NCI-H345 treated with DMSO at 0.1 percent for 48 hours (cell line): ENCODE measurements around the gene DYSF.

Source experiments
- DNase-seq: peaks from one replicate; lab custom pipeline; 2025; ENCODE audit not compliant: unreplicated experiment; lab: John Stamatoyannopoulos, UW

The DYSF gene

GRCh38 chr2:71548646-71549425 lies 95.5 kb downstream of the DYSF start:
- DNase-seq, result peak; percentile 1

DNA sequence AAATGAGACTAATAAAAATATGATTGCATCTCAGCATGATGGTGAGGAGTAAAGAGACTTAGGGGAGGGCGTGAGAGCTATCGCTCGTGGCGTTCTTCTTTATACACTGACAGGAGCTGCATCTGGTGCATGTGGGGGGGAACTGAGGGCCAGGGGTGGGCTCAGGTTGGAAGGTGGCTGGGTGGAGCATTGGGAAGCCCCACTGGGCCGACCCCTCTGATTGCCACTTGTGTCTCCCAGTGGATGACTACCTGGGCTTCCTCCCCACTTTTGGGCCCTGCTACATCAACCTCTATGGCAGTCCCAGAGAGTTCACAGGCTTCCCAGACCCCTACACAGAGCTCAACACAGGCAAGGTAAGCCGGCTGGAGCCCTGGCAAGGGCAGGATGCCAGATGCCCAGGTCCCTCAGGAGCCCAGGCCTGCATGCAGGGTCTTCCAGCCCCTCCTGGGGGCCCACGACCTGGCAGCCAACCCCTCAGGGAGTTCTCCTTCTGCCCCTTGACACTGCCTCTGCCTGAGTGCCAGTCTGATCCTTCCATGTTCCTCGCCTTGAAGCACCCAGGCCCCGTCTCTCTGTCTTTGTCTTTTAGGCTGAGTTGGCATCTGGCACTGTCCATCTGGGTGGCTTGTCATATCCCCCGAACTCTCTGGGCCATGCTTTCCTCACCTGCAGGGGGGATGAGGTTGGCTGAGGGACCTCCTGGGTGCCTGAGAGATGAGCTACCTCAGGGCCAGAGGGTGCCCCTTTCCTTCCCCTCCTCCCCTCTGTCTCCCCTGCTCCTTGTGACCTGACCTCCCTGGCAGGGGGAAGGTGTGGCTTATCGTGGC lies 97.7 kb downstream of the DYSF start:
- no peak for DNase-seq

DNA sequence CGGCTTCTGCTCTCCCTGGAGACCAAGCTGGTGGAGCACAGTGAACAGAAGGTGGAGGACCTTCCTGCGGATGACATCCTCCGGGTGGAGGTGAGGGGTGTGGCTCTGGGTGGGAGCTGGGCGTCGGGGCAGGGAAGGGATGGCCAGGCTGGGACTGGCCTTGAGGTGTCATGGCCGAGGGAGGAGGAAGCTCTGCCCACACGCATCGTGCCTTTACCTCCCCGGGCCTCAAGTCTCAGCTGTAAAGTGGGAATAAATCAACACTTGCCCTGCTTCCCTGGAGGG lies 98.2 kb downstream of the DYSF start:
- DNase-seq, result no peak

DNA sequence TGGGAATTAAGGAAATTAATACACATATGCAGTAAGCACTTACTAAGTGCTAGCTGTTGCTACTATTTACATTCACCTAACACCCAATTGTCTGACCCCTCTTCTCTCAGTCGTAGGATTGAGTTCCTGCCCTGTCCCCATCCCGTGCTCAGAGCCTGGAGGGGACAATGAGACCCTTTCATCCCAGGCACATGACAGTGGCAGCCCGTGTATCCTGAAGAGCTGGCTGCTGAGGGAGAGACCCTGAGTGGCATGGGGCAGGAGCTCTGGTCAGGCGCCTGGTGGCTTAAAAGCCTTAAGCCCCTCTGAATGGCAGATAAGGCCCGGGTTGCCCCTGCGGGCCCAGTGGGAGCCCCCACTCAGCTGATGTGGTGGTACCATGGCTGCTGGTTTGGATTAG lies 99.0 kb downstream of the DYSF start:
- no peak for DNase-seq

- DNase-seq, result no peak
These were observed 99.5 kb downstream of the DYSF start for GRCh38 chr2:71552861-71553301.

DNA sequence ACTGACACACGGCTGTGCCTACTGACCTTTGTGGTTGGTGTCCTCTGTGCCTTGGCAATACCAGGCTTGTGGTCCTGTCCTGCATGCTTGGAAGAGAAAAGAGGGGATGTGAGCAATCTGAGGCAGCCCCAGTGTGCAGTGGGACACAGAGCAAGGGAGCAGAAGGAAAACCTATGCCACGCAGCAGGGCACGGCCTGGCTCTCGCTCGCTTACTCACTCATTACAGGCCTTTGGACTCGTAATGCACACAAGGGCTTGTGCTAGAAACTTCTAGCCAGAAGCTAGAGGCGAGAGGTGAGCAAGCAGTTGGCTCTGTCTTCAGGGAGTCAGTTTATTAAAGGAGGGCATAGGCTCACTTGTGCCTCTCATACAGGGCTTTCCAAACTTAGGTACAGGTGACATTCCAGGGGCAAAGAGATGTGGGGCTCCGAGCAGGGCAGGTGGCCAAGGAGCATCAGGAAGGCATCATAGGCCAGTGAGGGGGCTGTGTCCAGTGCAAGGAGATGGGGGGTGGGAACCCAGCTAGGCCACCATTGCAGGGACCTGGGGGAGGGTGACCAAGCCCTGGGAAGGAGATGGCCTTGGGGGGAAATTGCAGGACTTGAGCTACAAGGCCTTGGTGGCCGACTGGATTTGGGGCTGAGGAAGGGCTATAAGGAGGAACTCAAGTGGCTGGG lies 100.8 kb downstream of the DYSF start:
- DNase-seq, result no peak

- DNase-seq, result no peak
These were observed 101.3 kb downstream of the DYSF start for GRCh38 chr2:71554706-71555056.

GRCh38 chr2:71555798-71556454 lies 102.6 kb downstream of the DYSF start:
- DNase-seq, result no peak

- no peak for DNase-seq
These were observed 103.4 kb downstream of the DYSF start for GRCh38 chr2:71556692-71557250.

- DNase-seq, result no peak
These were observed 104.0 kb downstream of the DYSF start for GRCh38 chr2:71557321-71557720.

- DNase-seq, result no peak
These were observed 105.1 kb downstream of the DYSF start for GRCh38 chr2:71558300-71559051.

- DNase-seq, result no peak
These were observed 105.9 kb downstream of the DYSF start for GRCh38 chr2:71559080-71559827.

DNA sequence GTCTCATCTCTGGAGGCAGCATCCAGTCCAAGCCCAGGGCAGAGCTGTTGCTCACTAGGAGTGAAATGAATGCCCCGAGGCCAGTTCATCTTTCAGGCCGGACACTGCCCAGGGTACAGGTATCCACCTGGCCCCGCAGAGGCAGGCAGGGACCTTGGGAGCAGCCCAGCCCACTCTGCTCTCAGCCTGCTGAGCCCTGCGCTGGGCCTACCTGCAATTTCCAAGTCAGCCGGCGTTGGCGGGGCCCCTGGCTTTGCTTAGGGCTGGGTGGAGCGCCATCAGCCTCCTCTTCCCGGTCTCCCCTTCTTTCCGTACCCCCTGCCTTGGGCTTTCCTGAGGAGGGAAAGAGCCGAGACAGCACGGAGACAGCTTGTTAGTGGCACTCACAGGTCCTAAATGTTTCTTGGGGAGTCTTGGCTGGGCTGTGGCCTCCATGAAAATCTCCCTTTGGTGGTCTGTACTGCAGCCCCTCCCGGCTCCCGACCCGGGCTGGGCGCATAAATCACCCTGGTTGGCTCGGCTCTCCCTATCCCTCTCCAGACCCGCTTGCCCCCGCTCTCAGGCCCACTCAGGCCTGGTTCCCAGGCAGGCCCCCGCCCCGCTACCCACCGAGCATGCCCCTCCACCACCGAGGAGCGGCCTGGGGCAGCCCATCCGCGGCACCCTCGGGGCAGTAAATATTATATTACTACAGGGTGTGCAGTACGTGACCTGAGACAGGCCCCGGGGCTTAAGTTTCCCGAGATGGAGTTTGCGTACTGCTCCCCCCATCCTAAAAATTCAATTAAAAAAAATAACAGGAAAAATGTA lies 106.7 kb downstream of the DYSF start:
- DNase-seq, result no peak

DNA sequence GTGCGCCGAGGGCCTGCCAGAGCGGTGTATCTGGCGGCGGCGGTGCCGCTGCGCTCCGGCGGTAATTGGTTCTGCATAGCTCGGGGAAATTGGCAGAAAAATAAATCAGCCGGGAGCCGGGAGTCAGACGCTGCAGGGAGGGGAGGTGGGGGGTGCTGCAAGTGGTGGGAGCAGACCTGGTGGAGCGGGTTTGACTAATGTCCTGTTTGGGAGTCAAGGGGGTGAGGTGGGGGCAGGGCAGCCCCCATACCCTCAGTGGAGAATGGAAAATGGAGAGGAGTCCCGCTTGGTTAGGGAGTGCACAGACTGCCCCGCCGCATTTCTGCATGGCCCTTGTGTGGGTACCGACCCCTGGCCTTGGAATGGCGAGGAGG lies 107.3 kb downstream of the DYSF start:
- DNase-seq, result no peak

- DNase-seq, result no peak
These were observed 108.3 kb downstream of the DYSF start for GRCh38 chr2:71561441-71562267.

- DNase-seq, result no peak
These were observed 109.2 kb downstream of the DYSF start for GRCh38 chr2:71562518-71562917.

- no peak for DNase-seq
These were observed 110.5 kb downstream of the DYSF start for GRCh38 chr2:71563872-71564271.

- no peak for DNase-seq
These were observed 111.0 kb downstream of the DYSF start for GRCh38 chr2:71564361-71564760.
